HuH-7 (cell line): ENCODE measurements around the gene LRRC28.

Experiments used
- DNase-seq: peaks from one replicate; pipeline ENCODE4 v3.0.0; 2011; ENCODE audit warnings: low spot score

The LRRC28 gene

GRCh38 chr15:99306694-99307338 is 55.5 kb downstream of the LRRC28 start:
- no peak for DNase-seq

GRCh38 chr15:99307735-99308134 is 56.5 kb downstream of the LRRC28 start:
- DNase-seq, result no peak

- DNase-seq, result no peak
Measured at GRCh38 chr15:99310745-99311144, 59.5 kb downstream of the LRRC28 start.

- no peak for DNase-seq
Measured at GRCh38 chr15:99312228-99312627, 60.9 kb downstream of the LRRC28 start.

- no peak for DNase-seq
Measured at GRCh38 chr15:99312794-99313193, 61.5 kb downstream of the LRRC28 start.

GRCh38 chr15:99315636-99316035 is 64.4 kb downstream of the LRRC28 start:
- no peak for DNase-seq

GRCh38 chr15:99320374-99321215 is 69.3 kb downstream of the LRRC28 start:
- no peak for DNase-seq

DNA sequence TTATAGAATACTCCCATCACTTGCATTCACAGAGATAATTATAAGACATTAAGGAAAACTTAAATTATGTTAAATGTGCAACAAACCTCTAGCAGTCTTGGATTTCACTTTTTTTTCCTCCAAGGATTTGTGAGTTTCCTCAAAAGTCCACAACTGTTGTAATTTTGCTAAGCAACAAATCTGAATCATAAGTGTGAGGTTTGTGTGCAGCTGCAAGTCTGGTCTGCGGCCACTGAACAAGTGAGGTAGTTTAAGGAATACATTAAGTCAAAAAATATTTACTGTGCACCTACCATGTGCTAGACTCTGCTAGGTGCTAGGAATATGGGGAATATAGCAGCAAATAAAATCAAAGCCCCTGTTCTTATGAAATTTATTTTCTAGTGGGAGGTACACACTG is 70.2 kb downstream of the LRRC28 start:
- DNase-seq, result no peak

DNA sequence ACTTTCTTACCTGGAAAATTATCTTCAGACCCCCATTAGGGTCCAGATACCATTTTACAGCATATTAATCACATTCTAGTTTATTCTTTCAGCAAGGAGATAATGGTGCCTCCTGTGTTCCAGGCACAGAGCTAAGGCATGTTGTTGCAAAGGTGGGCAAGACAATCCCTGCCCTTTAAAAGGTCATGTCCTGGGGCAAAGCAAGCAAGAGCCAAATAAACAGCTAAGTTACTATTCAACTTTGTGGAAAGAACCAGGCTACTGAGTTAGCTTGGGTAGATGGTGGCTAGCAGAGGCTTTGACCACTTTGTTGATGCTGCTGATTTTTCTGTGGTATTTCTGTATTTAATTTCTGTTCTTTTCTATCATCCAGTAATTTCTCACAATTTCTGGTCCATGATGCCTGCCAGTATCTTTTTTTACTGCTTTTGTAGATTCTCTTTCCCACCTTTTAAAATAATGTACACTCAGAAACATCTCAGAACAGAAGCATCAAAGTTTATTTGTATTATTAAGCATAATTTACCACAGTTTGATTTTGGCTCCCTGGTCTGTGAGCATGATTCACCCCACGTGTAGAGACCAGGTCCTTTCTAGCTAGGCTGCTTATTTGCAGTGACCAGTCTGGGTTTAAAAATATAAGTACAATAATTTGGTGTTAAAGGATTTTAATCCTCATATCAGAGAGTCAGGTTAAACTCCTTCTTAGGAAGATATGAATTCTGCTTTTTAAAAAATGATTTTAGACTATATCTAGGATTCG is 71.5 kb downstream of the LRRC28 start:
- no peak for DNase-seq

DNA sequence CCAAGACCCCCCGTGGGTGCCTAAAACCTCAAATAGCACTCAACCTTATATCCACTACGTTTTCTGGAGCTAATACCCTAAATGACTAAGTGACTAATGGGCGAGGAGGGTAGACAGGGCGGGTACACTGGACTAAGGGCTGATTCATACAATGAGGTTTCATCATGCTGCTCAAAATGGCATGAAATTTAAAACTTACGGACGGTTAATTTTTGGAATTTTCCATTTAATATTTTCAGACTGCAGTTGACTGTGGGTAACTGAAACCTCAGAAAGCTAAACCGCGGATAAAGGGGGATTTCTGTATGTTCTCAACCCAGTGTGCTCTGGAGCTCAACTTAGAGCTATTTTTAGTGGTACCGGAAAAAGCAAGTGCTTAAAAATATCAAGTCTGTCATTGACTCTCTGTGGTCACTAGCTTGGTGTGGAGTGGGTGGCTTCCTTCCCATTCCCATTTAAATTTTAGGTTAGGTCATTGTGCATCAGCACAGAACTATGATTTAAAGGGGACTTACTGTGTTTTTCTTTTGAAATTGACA is 72.9 kb downstream of the LRRC28 start:
- DNase-seq, result no peak

GRCh38 chr15:99324700-99325099 is 73.4 kb downstream of the LRRC28 start:
- DNase-seq, result no peak

- peak; percentile 20 for DNase-seq
Measured at GRCh38 chr15:99326235-99326634, 75.0 kb downstream of the LRRC28 start.

DNA sequence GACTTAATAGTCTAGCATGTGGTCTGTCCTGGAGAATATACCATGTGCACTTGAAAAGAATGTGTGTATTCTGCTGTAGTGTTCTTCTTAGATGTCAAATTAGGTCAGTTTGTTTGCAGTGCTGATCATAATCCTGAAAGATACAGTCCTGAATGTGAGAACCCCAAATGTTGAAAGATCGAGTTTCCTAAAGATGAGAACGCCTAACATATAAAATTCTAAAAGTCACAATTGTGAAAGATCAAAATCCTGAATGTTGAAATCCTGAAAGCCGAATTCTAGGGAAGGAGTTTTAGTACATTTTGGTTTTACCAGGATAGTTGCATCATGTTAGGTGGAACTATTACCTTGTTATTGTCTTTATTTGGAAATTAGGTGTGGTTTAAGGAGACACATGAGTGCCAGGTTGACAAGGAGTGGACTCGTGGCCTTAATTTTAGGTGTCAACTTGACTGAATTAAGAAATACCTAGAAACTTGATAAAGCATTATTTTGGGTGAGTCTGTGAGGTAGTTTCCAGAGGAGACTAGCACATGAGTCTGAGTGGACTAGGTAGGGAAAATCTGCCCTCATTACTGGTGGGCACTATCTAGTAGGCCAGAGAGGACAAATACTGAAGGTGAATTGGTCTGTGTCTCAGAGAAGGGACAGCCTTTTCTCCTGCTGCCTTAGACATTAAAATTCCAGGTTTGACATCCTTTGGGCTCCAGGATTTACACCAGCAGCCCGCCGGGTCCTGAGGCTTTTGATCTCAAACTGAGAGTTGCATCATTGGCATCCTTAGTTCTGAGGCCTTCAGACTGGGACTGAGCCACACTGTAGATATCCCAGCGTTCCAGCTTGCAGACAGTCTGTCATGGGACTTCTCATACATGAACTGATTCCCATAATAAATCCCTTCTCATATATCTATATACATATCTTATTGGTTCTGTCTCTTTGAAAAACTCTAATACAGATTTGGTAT is 77.1 kb downstream of the LRRC28 start:
- no peak for DNase-seq

DNA sequence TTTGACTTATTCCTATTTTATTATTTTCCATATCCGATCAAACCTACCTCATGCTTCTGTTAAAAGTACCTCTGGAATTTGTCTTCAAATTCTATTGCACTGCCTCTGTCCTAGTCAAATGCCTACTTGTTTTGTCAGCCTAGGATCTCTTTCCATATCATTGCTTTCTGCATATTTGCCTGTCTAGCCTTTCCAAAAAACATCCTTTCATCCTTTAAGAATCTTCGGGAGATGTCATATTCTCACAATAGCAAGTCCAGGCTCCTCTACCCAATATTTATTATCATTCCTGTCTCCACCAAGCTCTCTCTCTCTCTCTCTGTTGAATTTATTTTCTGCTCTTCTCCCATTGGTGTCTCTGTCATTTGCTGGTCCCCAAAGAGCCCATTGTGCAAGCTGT is 80.1 kb downstream of the LRRC28 start:
- DNase-seq, result no peak

DNA sequence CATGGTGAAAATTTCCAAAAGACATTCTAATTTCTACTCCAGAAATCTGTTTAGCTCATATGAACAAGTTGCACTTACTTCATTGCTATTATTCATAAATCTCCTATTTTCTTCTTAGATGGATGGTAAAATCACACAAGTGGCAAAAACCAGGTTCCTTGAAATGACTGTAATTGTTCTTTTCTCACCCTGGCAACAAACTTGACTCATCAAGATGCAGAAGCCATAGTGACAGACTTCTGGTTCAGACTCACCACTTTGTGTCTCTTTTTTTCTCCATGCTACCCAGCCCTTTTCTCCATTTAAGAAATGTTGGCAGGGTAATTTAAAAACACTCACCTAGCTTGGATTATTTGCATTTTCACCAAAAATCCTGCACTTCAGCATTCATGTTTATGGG is 82.1 kb downstream of the LRRC28 start:
- DNase-seq, result no peak

DNA sequence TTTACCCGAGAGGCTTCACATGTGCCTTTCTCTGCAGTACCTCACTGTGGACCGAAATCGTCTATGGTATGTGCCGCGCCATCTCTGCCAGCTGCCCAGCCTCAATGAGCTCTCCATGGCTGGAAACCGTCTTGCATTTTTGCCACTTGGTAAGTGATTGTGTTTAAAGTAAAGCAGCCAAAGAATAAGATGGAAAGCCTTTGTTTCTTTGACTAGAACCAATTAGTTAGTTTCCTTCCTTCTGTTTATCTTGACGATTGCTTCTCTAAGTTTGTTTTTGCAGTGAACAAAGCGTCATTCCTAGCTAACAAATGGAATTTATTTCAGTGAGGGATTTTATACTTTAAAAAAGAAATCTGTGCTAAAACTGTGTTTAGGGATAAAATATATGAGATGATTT is 82.7 kb downstream of the LRRC28 start:
- no peak for DNase-seq

GRCh38 chr15:99335508-99335907 is 84.2 kb downstream of the LRRC28 start:
- DNase-seq, result no peak

GRCh38 chr15:99336794-99337193 is 85.5 kb downstream of the LRRC28 start:
- no peak for DNase-seq

DNA sequence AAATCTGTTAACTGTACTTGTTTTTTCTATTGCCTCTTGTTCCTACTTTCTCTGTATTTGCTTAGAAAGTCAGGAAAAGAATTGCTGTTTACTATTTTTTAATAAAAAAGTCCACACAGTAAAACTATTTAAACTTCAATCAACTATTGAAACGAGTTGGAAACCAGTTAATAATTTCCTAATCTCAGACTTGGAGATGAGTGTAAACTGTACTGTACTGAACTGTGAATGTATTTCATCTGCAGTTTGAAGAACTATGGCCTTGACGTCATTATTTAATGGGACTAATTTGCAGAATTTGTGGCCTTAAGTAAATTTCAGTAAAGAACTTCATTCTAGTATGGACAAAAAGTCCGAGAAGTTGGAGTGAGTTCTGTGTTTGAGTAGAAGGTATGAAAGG is 89.1 kb downstream of the LRRC28 start:
- no peak for DNase-seq

DNA sequence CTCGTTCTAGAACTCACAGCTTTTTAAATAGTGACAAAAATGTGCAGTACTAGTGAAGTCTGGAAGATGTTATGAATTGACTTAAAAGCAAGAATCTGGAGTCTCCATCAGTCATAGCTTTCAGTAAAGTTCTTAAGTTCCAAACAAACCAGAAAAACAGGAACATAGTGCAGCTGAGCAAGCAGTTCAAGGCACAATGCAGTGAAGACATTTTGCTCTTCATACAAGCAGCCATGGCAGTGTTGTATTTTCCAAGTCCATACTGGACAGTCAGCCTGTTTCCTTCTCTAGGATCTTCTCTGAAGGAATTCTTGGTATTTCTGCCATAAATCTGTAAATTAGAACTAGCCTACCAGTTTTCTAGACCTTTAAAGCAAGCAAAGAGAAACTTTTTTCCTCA is 90.5 kb downstream of the LRRC28 start:
- DNase-seq, result no peak

DNA sequence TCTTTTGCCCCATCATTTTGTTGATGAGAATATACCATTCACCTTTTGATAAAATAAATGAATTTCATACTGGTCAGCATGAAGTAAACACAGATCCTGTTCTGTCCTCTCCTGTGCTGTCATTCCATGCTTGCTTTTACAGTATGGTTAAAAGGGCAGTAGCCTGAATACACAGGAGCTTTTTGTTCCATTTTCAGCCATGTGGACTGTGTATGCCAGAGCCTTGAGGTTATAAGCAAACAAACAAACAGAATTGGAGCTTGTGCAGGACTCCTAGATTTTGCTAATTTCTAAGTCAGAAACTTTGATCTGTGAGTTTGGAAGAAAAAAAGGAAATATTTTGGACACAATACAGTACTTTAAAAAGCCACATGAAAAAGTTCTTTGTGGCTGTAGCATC is 91.9 kb downstream of the LRRC28 start:
- DNase-seq, result no peak
